HEK293T (cell line): Measurements from ENCODE around the gene SPAAR.
"Not testable (repeated sequence)": the region's sequence is repeated elsewhere in the genome, so short reads cannot be mapped to it uniquely, and the experiment has no call there.

Experiments used
- FOXA1 ChIP-seq: fragments of 450-650 bp; IDR thresholded peaks from 2 replicates; pipeline ENCODE4 v1.6.1; 2016; ENCODE audit warnings: mild to moderate bottlenecking
- FOXM1 ChIP-seq: fragments of 450-650 bp; IDR thresholded peaks from 2 replicates; pipeline ENCODE4 v1.6.1; 2017; ENCODE audit warnings: mild to moderate bottlenecking, borderline replicate concordance
- LEF1 ChIP-seq: fragments of 450-650 bp; IDR thresholded peaks from 2 replicates; pipeline ENCODE4 v1.6.1; 2017; ENCODE audit warnings: mild to moderate bottlenecking, borderline replicate concordance
- TARDBP ChIP-seq: fragments of 450-650 bp; IDR thresholded peaks from 2 replicates; pipeline ENCODE4 v1.6.1; 2016

DNA sequence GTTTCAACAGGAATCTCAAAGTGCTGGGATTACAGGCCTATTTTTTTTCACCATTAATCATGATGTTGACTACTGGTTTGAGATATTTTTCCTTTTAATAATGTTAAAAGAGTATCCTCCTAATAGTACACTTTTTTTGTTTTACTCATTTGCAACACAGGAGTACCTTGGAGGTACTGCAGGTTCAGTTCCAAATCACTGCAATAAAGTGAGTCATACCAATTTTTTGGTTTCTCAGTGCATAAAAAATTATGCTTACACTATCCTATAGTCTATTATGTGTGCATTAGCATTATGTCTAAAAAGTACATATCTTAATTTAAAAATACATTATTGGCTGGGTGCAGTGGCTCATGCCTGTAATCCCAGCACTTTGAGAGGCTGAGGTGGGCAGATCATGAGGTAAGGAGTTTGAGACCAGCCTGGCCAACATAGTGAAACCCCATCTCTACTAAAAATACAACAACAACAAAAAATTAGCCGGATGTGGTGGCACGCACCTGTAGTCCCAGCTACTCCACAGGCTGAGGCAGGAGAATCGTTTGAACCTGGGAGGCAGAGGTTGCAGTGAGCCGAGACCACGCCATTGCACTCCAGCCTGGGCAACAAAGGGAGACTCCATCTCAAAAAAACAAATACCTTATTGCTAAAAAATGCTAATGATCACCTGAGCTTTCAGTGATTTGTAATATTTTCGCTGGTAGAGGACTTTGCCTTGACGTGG is 11.8 kb upstream of the SPAAR start:
- not testable (repeated sequence) for TF ChIP-seq FOXM1, TARDBP, LEF1, FOXA1
